IPS-15b (cell line): ENCODE data around the gene ANKZF1.

Experiments
- H3K27me3 ChIP-seq: one replicate; pipeline ENCODE4 v1.6.1; 2013; ENCODE audit warnings: low read length; ENCODE audit not compliant: control insufficient read depth, insufficient read depth
- H3K36me3 ChIP-seq: one replicate; pipeline ENCODE4 v1.6.1; 2013; ENCODE audit warnings: low read length; ENCODE audit not compliant: control insufficient read depth, insufficient read depth
- H3K4me1 ChIP-seq: one replicate; pipeline ENCODE4 v1.6.1; 2013; ENCODE audit warnings: mild to moderate bottlenecking, low read length; ENCODE audit not compliant: control insufficient read depth, insufficient read depth
- H3K4me3 ChIP-seq: one replicate; pipeline ENCODE4 v1.5.1; 2013; ENCODE audit warnings: low read depth, low read length
- H3K9ac ChIP-seq: one replicate; pipeline ENCODE4 v1.6.1; 2013; ENCODE audit warnings: low read depth, mild to moderate bottlenecking, low read length
- H3K9me3 ChIP-seq: one replicate; pipeline ENCODE4 v1.6.1; 2013; ENCODE audit warnings: mild to moderate bottlenecking, low read length; ENCODE audit not compliant: control insufficient read depth, insufficient read depth

ANKZF1 gene

DNA sequence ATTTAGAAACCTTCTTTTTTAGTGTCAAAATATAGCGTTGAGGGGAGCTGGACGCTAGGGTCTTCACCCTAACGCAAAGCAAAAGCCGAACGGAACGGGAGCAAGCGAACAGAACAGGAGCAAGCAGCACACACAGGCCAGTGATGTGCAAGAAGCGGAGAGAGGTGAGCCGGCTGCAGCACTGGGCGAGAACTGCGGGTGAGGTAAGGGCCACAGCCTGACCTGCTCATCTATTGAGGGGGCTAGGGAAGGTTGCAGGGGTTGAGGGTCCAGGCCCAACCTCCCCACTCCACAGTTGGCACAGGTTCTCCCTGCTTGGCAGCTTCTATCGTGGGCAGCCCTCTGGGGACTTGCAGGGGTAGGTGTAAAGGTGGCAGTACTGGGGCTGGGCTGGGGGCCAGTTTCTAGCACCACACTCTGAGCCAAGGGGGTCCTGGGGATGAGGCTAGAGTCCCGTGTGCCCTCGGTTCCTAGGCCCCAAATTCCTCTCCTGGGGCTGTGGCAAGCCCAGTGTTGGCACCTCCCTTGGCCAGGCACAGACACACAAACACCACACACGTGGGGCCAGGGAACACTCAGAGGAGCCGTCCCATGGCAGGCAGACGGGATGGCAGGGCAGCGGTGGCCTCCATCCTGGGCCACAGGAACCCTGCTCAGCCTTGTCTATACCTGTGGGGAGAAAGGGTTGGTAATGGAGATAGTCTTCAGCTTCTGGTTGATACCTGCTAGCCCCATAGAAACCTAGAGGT, 9.6 kb upstream of the ANKZF1 start:
- Histone ChIP-seq H3K4me3 (no peak overlapping the region), H3K36me3 (peaks cover 21% of the 10 kb centered on the region), H3K9ac (peak overlapping the region; percentile 47)

DNA sequence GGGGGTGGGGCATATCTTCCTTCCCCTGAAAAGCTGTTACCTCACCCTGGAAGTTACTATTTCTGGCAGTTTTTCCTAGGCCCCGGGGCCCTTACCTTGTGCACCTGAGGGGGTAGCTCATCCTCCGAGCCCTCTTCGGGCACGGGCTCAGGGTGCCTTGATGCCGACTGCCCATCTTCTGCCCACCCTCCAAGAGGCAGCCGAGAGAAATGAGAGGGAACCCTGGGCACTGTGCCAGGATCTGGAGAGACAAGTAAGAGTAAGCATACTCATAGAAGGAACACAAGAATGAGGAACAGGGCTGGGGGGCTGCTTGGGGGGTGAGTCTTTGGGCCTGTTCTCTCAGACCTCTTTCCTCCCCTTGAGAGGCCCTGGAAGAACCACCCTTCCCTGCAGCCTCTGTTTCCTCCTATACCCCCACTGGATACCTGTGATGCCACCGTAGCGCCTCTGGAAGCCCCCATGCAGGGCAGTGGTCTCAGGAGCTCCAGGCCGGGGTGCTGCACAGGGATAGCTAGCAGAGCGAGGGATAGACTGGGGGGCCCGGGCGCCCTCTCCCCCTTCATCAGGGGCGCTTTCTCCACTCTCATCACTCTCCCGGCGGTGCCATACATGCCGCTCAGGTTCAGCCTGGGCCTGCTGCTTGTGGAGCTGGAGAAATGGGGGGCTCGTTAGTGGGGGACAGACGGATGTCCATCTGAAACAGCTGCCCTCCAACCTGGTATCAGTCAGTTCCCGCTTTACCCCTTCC, 8.8 kb upstream of the ANKZF1 start:
- Histone ChIP-seq H3K9ac (no peak overlapping the region), H3K4me1 (peaks cover 5% of the 10 kb centered on the region), H3K4me3 (no peak overlapping the region), H3K27me3 (no peaks in the 10 kb centered on the region), H3K9me3 (no peaks in the 10 kb centered on the region), H3K36me3 (peaks cover 29% of the 10 kb centered on the region)

More for the DNA sequence above, 9.6 kb upstream of the ANKZF1 start:
- H3K4me1 ChIP-seq: peaks cover 5% of the 10 kb centered on the region
- no peaks in the 10 kb centered on the region for H3K27me3 ChIP-seq
- no peaks in the 10 kb centered on the region for H3K9me3 ChIP-seq

DNA sequence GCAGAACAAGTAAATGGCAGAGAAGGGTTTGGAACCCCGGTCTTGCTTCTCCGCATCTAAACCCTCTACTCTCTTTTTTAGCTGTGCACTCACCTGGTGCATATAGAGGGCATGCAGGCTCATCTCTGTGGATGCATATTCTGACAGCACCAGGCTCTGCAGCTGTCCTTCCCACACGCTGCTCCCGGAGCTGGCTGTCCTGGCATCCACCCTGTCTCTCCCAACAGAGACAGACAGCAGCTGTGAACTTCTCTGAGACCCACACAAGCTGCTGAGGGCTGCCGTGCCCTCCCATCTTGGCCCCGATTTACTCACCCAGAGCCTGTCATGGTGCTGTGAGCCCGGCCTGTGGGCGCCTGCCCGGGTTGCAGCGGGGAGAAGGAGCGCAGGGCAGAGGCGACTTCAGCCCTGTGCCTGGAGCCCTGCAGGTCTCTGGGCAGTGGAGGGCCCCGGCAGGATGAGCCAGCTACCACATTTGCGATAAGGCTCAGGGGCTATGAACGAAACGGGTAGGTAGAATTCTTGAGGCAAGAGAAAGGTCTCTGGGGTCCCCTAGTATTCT, 7.6 kb upstream of the ANKZF1 start:
- Histone ChIP-seq H3K9me3 (no peaks in the 10 kb centered on the region), H3K9ac (no peak overlapping the region), H3K4me3 (no peak overlapping the region), H3K36me3 (peaks cover 29% of the 10 kb centered on the region), H3K27me3 (no peaks in the 10 kb centered on the region), H3K4me1 (peaks cover 3% of the 10 kb centered on the region)

DNA sequence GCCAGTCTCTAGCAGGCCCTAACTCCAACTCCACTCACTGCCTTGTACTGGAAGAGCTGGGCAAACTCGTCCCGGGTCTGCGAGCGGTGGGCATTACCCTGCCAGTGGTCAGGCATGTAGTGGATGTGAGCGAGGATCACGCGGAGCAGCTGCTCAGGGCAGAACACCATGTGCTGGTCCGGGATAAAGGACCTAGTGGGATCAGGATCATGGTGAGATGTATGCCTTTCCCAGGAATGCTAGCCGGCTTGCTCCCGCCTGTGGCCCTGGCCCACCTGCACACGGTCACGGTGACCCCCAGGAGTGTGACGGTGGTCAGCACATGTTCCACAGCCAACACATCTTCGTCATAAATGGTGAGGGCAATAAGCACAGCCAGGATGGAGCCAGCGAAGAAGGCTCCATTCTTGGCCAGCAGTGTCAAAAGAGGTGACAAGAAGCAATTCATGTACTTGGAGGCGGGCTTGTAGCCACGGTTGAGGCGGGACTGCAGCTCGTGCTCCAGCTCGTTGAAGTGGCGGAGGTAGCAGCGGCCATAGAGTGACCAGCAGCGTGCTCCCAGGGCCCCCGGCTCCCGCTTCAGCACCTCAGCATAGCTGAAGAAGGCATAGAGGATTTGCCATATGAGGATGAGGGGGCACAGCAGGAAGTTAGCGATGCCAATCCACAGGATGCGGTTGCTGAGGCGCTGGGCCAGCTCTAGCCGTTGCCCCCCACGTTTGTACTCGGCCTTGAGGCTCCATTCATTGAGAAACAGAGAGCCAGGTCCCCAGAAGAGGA, 5.6 kb upstream of the ANKZF1 start:
- H3K36me3 ChIP-seq: peaks cover 29% of the 10 kb centered on the region
- no peaks in the 10 kb centered on the region for H3K9me3 ChIP-seq
- no peak overlapping the region for H3K9ac ChIP-seq
- no peak overlapping the region for H3K4me3 ChIP-seq
- H3K27me3 ChIP-seq: no peaks in the 10 kb centered on the region
- peaks cover 3% of the 10 kb centered on the region for H3K4me1 ChIP-seq

DNA sequence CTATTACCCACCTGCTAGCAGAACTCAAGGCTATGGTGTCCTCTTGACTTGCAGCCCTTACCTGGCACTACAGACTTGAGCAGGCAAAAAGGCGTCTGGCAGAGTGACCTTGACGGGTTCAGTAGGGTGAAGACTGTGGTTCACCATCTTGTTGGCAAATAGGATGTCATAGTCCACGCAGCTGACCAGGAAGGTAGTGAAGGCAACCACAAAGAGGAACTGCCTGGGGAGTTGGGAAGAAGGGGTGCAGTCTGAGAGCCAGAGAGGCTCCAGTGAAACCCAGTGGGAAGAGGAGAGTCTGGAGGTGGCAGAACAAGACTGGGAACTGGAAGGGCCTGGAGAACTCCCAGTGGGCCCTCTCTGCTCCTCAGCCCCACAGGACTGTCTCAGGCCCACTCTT, 4.3 kb upstream of the ANKZF1 start:
- no peak overlapping the region for H3K4me3 ChIP-seq
- H3K27me3 ChIP-seq: no peaks in the 10 kb centered on the region
- peaks cover 28% of the 10 kb centered on the region for H3K36me3 ChIP-seq
- H3K4me1 ChIP-seq: no peaks in the 10 kb centered on the region
- H3K9ac ChIP-seq: no peak overlapping the region
- no peaks in the 10 kb centered on the region for H3K9me3 ChIP-seq

DNA sequence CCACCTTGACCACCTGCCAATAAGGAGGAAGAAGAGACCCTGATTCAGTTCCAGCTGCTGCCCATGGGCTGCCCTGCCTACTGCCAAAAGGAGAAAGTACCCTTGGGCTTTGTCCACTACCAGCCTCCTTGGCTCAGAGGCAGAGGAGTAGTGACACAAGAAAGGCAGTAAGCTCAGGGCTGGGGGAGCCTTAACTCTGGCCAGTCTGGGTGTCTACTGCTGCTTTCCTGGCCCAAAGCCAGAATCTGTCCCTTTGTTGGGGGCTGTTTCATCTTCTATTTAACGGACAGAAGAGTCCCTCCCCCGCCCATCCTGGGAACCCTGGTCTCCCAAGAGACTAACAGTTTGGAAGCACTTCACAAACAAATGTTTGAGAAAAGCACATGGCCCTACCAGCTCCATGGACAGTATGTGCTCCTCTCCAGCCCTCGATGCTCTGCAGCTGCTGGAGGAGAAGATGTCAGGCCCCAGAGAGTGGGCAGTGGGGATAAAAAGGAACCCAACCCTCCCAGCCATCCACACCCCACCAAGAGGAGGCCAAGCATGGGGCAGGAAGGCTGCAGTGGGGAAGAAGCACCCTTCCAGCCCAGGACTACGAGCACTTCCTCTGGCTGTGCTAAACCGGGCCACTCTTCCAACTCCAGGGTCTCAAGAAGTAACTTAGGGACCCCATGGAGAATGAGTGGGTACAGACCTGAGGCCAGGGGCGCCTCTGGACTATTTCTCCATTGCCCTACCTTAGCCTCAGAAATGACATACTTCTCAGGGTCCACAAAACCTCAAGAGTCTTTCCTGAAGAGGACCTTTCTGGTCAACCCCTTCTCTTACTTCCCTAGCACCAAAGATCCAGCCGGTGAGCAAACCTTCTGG, 1.3 kb upstream of the ANKZF1 start:
- H3K4me1 ChIP-seq: no peaks in the 10 kb centered on the region
- H3K9ac ChIP-seq: peak overlapping the region; percentile 76
- peak overlapping the region; percentile 98 for H3K4me3 ChIP-seq
- H3K36me3 ChIP-seq: peaks cover 36% of the 10 kb centered on the region
- H3K27me3 ChIP-seq: no peaks in the 10 kb centered on the region
- H3K9me3 ChIP-seq: no peaks in the 10 kb centered on the region

DNA sequence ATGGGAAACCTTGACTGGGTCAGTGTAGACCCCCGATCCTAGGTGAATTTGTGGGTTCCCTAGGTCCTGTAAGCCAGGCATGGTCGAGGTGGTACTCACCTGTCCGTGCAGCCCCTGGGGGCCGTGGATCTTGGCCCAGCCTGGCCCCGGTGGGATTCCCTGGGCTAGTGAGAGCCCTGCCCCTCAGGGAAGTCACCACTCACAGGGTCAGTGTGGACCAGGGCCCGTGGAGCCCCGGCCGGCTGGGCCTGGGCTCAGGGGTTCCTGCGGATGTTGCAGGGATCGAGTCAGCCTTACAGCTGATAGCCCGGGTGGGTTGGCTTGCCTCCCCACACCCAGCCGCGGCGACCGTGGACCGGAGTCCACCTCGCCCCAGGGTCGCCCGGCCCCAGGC, 698 bp upstream of the ANKZF1 start:
- no peaks in the 10 kb centered on the region for H3K27me3 ChIP-seq
- no peaks in the 10 kb centered on the region for H3K9me3 ChIP-seq
- H3K4me1 ChIP-seq: no peaks in the 10 kb centered on the region
- peak overlapping the region; percentile 98 for H3K4me3 ChIP-seq
- peak overlapping the region; percentile 76 for H3K9ac ChIP-seq
- peaks cover 35% of the 10 kb centered on the region for H3K36me3 ChIP-seq

DNA sequence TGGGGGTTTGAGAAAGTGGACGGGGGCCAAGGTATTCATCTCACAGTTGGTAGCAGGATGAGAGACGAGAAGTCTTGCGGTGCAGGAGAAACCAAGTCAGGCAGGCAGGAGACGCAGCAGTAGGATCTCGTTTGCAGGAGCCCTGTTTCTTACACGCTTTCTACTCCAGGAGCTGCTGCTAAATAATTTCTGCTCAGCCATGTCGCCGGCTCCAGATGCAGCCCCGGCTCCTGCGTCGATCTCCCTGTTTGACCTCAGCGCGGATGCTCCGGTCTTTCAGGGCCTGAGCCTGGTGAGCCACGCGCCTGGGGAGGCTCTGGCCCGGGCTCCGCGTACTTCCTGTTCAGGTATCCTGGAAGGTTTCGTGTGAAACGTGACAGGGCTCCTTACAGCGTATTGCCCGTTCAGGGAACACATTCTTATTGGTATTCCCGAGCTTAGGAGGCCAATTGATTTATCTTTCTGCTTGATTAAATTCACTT, 494 bp downstream of the ANKZF1 start:
- H3K9ac ChIP-seq: peak overlapping the region; percentile 90
- H3K4me3 ChIP-seq: peak overlapping the region; percentile 98
- H3K9me3 ChIP-seq: no peaks in the 10 kb centered on the region
- no peaks in the 10 kb centered on the region for H3K27me3 ChIP-seq
- H3K4me1 ChIP-seq: no peaks in the 10 kb centered on the region
- peaks cover 29% of the 10 kb centered on the region for H3K36me3 ChIP-seq

DNA sequence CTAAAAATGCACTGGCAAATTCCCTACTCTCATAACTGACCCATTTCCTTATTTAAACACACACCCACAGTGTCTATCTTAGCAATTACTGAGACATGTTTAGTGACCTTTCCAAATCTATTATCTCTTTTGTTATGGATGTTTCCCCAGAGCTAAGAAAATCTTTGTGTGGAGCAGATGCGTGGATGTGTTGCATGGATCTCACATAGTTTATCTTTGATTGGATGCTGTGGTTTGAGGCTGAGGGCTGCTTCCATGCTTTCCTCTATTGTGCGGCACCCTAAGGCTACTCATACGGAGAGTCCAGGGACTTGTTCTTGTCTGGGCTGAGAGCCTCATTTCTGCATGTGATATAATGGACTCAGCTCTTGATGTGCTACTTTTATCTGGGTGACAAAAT, 4.7 kb downstream of the ANKZF1 start:
- no peaks in the 10 kb centered on the region for H3K27me3 ChIP-seq
- no peak overlapping the region for H3K4me3 ChIP-seq
- H3K9ac ChIP-seq: no peak overlapping the region
- peaks cover 38% of the 10 kb centered on the region for H3K36me3 ChIP-seq
- no peaks in the 10 kb centered on the region for H3K9me3 ChIP-seq
- H3K4me1 ChIP-seq: no peaks in the 10 kb centered on the region

DNA sequence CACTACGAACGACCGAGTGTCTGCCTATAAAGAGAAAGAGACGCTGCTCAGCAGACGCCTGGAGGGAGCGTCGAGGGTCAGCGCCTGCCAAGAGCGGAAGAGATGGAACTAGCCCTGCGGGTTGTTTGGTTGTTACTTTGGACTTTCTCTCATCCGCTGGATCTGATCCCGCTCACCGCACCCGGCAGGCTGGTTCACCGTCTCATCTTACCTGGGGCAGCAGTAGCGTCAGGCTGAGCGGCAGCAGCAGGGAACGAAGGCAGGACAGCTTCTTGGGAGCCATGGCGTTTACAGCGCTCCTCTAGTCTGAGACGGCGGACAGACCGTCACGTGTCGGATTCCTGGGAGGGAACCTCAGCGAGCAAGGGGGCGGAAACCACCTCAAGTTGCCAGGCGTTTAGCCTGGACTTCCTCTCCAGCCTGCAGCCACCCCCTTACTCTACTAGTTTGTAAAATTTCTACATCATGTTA, 13.7 kb downstream of the ANKZF1 start:
- no peaks in the 10 kb centered on the region for H3K27me3 ChIP-seq
- H3K36me3 ChIP-seq: peaks cover 8% of the 10 kb centered on the region
- no peak overlapping the region for H3K4me3 ChIP-seq
- H3K9ac ChIP-seq: no peak overlapping the region
- no peaks in the 10 kb centered on the region for H3K9me3 ChIP-seq
- H3K4me1 ChIP-seq: peaks cover 4% of the 10 kb centered on the region

DNA sequence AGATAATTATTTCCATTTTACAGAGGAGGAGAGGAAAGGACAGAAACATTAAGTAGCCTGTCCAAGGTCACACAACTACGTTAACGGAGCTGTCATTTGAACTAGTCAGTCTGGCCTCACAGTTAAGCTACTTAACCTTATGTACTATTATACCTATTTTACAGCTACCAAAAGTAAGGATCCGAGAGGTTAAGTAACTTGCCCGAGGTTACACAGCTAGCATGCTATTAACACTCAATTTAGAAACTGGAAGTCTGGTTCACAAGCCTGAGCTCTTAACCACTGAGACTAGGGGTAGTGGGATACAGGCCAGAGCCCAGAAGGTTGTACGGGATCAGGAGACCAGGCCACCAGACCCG, 15.2 kb downstream of the ANKZF1 start:
- H3K4me1 ChIP-seq: peaks cover 4% of the 10 kb centered on the region
- no peaks in the 10 kb centered on the region for H3K27me3 ChIP-seq
- H3K4me3 ChIP-seq: peak overlapping the region; percentile 85
- no peaks in the 10 kb centered on the region for H3K9me3 ChIP-seq
- H3K36me3 ChIP-seq: peaks cover 8% of the 10 kb centered on the region
- H3K9ac ChIP-seq: peak overlapping the region; percentile 73
